DMS153 treated with DMSO at 0.1 percent for 48 hours (cell line): ENCODE data around the gene MEMO1.
"Not testable (repeated sequence)": the region's sequence is repeated elsewhere in the genome, so short reads cannot be mapped to it uniquely, and the experiment has no call there.

Experiments used
- DNase-seq: peaks from one replicate; lab custom pipeline; 2025; ENCODE audit not compliant: unreplicated experiment; lab: John Stamatoyannopoulos, UW

Gene MEMO1

DNA sequence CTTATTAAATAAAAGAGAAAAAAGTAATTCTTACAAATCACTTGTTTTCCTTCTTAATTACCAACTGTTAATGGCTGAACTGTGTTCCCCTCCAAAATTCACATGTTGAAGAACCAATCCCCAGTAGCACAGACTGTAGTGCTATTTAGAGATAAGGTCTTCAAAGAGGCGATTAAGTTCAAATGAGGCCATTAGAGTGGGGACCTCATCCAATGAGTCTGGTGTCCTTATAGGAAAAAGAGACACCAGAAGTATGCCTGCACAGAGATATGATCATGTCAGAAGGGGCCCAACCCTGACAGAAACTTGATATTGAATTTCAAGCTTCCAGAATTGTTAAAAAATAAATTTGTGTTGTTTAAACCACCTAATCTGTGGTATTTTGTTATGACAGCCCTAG lies 89.8 kb downstream of the MEMO1 start:
- DNase-seq: no peak

DNA sequence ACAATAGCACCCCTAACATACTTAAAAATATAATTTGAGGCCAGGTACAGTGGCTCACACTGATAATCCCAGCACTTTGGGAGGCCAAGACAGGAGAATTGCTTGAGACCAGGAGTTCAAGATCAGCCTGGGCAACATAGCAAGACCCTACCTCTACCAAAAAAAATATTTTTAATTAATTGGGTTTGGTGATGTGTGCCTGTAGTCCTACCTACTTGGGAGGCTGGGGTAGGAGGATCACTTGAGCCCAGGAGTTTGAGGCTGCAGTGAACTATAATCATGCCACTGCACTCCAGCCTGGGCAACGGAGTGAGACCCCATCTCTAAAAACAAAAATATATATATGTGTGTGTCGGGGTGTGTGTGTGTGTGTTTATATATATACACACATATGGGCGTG lies 91.3 kb downstream of the MEMO1 start:
- DNase-seq: no peak

DNA sequence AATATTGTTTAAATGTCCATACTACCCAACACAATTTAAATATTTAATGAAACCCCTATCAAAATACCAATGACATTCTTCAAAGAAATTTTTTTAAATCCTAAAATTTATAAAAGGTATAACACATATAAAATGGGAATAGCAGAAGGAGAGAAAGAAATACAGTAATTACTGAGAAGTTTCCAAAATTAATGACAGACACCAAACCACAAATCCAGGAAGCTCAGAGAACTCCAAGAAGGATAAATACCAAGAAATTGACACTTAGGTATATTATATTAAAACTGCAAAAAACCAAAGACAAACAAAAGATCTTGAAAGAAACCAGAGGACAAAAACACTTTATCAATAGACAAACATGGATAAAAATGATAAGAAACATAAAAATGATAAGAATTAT lies 101.1 kb downstream of the MEMO1 start:
- no peak for DNase-seq

DNA sequence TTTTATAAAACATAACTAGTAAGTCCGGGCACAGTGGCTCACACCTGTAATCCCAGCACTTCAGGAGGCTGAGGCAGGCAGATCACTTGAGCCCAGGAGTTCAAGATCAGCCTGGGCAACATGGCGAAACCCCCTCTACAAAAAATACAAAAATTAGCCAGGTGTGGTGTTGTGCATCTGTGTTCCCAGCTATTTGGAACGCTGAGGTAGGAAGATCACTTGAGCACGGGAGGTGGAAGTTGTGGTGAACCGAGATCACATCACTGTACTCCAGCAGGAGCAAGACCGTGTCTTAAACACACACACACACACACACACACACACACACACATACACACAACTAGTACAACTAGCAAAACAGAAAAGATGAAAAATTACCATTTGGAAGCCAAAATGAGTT lies 103.3 kb downstream of the MEMO1 start:
- DNase-seq: not testable (repeated sequence)

DNA sequence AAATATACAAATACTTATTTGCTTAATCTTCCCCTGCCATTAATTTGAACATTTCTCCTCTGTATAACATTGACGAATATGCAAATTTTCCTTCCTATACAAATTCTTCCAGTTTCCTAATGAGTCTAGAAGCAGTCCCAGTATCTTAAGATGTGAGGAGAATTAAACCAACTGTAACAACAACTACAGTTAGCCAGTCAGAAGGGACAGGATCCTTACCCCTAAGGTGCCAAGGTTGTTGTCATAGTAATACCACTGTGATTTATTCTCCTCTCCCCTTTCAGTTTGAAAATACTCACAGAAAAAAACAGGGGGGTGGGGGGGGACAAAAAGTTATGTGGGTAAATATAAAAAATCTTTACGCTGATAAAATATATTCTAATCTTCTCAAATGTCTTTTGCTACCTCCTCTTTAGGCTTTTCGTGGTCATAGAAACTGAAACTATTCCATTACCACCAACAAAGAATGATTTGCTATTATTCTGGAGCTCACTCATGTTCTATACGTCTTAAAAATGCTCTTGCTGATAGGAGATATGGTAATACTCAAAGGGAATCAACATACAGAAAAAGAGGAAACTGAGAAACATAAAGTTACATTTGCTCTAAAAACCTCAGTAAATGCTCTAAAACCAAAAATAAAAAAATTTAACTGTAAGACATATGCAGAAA lies 107.6 kb downstream of the MEMO1 start:
- DNase-seq: no peak

DNA sequence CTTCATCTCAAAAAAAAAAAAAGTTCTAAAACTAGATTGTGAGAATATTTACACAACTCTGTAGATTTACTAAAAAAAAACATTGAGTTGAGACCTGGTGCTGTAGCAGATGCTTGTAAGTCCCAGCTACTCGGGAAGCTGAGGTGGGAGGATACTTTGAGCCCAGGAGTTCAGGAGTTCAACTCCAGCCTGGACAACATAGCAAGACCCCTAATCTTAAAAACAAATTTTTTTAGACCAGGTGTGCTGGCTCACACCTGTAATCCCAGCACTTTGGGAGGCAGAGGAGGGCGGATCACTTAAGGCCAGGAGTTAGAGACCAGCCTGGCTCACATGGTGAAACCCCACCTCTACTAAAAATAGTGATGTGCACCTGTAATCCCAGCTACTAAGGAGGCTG lies 108.9 kb downstream of the MEMO1 start:
- no peak for DNase-seq

DNA sequence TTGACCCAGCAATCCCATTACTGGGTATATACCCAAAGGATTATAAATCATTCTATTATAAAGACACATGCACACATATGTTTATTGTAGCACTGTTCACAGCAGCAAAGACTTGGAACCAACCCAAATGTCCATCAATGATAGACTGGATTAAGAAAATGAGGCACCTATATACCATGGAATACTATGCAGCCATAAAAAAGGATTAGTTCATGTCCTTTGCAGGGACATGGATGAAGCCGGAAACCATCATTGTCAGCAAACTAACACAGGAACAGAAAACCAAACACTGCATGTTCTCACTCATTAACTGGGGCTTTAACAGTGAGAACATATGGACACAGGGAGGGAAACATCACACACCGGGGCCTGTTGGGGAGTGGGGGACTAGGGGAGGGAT lies 110.7 kb downstream of the MEMO1 start:
- DNase-seq: not testable (repeated sequence)

DNA sequence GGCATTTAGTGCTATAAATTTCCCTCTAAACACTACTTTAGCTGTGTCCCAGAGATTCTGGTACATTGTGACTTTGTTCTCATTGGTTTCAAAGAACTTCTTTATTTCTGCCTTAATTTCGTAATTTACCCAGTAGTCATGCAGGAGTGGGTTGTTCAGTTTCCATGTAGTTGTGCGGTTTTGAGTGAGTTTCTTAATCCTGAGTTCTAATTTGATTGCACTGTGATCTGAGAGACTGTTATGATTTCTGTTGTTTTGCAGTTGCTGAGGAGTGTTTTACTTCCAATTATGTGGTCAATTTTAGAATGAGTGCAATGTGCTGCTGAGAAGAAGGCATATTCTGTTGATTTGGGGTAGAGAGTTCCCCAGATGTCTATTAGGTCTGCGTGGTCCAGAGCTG lies 112.5 kb downstream of the MEMO1 start:
- not testable (repeated sequence) for DNase-seq

DNA sequence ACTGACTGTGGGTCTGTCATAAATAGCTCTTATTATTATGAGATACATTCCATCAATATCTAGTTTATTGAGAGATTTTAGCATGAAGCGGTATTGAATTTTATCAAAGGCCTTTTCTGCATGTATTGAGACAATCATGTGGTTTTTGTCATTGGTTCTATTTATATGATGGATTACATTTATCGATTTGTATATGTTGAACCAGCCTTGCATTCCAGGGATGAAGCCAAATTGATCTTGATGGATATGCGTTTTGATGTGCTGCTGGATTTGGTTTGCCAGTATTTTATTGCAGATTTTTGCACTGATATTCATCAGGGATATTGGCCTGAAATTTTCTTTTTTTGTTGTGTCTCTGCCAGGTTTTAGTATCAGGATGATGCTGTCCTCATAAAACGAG lies 113.5 kb downstream of the MEMO1 start:
- not testable (repeated sequence) for DNase-seq

DNA sequence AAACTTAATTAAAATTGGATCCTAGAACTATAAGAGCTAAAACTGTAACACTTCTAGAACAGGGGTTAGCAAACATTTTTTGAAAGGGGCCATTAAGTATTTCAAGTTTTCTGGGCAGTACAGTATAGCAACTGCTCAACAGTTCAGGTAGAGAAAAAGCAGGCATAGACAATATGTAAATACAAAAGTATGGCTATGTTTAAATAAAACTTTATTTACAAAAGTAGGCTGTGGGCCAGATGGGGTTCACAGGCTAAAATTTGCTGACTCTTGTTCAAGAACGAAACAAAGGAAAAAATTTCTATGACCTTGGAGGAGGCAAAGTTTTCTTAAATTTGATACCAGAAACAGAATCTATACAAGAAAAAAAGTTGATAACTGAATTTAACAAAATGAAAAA lies 114.5 kb downstream of the MEMO1 start:
- DNase-seq: no peak

DNA sequence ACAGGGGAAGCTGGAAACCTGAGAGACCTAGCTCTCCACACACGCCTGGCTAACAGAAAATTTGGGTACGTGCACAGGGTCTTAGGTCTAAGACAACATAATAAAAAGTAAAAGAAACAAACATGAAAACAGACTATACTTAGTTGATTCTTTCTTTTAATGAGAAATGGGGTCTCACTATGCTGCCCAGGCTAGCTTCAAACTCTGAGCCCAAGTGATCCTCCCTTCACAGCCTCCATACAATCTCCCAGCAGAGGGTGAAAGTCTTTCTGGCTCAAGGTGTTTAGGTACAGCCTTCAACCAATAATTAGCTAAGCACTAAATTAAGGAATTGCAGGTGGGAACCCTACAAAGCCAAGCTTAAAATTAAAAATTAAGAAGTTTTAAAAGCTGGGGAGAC lies 116.2 kb downstream of the MEMO1 start:
- DNase-seq: no peak

DNA sequence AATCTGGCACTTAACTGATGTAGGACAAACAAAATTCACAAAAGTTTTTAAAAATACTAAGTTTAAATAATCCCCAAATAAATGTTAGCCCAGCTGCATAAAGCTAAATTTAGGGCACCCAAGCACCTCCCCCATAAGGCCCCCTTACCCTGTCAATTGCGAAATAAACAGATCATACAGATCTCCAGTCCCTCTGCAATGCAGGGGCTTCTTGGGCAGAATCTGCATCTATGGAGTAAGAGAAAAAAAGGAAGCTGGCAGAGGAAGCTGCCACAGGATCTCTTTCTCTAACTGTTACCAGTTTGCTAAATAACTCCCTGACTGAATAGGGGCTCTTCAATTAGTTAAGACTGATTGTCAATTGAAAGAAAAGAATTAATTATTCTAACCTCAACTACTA lies 117.7 kb downstream of the MEMO1 start:
- DNase-seq: no peak

DNA sequence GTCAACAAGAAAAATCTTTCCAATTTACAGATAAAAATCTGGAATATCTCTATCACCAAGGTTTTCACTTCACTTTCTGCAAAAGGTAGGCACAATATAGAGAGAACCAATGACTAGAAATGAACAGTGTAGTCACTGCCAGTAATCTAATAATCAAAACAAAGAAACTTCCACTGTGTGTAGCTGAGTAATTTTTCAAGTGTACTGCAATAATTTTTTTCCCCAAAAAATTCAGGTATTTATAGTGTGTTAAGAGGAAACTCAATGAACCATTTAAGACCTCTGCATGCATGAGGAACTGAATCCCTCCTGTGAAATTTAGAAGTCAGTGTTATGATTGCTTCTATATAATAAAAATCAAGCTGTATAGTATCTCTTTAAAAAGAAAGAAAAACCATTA lies 121.8 kb downstream of the MEMO1 start:
- DNase-seq: no peak

DNA sequence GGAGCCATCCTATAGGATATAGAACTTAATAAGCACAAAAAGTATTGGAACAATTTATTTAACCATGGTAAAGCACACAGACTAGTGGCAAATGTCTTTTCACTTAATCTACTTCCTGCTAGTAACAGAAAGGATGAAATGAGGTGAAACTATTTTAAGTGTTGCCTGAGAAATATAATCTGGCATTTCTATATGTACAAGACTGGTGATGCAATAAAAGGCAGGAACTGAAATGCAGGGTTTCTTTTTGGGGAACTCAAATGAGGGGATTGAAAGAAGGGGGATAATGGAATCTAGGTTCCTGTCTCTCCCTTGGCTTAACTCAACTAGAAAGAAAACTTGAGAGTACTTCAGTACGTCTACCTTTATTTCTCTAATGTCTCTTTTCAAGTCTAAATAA lies 122.3 kb downstream of the MEMO1 start:
- DNase-seq: no peak

DNA sequence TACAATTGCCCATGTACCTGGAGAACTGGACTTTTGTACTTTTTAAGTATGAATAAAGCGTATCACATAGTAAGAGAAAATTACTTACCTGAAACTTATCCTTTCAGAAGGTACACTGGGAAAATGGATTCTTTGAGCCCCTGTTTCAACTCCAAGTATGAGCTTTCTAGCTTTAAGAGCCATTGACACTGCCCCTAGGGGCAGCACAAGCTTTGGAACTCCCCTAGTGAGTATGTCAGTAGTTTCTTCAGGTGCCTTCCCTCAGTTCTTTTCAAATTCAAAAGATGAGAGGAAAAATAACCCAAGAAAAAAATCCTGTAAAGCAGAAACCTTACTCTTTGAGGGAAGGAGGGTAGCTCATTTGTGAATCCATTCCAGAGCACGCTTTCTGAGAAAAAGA lies 124.1 kb downstream of the MEMO1 start:
- DNase-seq: no peak

DNA sequence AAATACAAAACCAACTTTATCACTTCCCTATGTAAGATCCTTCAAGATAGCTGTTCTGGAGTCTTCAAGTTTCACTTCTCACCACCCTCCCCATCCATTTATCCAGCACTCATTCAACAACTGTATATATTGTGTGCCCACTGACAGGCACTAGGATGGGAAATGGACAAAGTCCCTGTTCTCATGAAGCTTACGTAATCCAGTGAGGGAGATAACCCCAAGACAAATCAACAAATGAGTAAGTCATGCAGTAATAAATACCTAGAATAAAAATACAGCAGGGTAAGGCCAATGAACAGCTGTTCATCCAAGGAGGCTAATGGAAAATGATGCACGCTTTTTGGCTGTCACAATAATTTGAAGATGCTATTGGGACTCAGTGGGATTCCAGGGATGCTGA lies 133.8 kb downstream of the MEMO1 start:
- DNase-seq: no peak

DNA sequence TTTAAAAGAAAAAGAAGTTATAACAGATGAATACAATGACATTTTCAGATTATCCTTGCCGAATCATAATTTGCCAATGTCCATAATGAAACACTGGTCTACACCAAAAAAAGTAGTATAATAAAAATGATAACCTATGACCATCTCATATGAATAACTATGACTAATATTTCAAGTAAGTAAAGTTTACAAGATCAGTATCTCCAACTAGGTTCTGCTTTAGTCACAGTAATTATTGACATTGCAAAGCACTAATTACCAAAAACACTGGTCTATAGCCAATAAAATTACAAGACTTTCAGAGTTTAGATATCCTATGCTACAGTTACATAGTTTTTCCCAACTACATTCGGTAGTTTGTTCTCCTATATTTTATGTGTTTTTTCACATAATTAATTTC lies 136.7 kb downstream of the MEMO1 start:
- no peak for DNase-seq

DNA sequence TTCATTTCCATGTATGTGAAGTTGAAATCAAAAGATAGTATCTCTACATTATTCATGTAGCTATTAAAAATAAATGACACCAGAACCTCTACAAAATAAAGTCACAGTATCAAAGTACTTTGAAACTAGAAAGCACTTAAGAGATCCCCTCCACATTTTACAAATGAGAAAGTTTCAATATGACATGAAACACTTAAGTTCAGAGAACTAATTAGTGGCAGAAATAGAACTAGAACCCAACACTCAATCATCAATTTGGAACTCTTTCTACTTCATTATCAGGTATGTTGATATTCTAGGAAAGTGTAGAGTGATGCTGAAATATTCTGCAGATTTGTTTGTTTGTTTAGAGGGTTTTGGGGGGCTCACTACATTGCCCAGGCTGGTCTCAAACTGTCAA lies 145.6 kb downstream of the MEMO1 start:
- no peak for DNase-seq

DNA sequence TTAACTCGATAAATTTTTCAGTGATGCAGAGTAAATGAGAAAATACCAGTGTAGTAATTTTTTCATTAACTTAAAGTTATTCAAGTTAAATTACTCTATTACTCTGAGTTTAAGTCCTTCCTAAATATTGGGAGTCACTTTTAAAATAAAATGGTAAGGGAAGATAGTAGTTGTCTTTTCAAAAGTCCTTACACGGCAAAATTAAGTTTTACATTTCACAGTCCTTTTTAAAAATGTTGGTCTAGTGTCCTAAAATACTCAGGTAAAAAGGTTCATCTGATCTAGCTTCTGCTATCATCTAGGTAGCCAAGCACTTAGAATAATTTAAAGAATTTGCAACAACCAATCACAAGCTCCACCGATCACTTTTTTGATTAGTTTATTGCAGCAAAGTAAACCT lies 146.9 kb downstream of the MEMO1 start:
- DNase-seq: no peak

DNA sequence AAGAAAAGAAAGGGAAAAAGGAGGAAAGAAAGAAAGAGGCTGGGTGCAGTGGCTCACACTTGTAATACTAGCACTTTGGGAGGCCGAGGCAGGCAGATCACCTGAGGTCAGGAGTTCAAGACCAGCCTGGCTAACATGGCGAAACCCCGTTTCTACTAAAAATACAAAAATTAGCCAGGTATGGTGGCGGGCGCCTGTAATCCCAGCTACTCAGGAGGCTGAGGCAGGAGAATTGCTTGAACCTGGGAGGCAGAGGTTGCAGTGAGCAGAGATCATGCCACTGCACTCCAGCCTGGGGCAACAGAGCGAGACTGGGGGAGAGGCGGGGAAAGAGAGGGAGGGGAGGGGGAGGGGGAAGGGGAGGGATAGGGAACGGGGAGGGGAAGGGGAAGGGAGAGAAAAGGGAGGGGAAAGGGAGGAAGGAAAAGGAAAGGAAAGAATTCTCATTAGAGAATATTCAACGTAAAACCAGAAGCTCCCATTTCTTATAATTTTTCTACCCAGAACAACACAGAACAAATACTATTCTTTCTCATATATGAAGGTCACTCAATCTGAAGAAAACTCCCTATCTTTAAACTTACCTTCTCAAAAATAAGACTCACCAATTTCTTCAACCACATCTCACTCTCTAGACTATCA lies 147.7 kb downstream of the MEMO1 start:
- not testable (repeated sequence) for DNase-seq

DNA sequence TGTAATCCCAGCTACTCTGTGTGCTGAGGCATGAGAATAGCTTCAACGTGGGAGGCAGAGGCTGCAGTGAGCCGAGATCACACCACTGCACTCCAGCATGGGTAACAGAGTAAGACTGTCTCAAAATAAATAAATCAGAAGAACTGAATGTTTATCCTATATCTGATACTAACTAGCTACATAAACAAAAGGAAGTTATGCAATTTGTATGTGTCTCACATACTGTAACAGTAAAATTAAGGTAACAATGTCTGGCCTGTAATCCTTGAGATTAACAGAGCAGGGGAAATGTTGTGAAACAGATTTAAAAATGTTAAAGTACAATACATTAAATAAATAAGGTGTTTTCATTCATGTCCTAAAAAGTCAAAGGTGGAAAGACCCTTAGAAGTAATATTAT lies 150.8 kb downstream of the MEMO1 start:
- no peak for DNase-seq

DNA sequence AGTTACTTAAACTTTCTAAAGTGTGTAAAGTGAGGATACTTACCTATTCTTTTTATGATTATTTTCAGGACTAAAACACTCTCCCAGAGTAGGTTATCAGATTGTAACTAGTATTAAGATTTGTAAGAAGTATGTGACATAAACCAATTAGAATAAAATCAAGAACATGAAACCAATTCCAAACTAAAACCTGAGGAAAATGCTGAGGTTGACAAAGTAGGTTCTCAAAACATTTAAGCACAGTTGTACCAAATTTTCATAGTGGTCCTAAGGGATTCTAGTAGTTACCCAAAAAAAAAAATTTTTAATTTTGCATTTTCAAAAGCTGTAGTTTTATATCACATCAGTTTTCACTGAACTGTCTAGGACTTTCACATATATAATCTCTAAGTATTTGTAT lies 157.3 kb downstream of the MEMO1 start:
- DNase-seq: no peak

DNA sequence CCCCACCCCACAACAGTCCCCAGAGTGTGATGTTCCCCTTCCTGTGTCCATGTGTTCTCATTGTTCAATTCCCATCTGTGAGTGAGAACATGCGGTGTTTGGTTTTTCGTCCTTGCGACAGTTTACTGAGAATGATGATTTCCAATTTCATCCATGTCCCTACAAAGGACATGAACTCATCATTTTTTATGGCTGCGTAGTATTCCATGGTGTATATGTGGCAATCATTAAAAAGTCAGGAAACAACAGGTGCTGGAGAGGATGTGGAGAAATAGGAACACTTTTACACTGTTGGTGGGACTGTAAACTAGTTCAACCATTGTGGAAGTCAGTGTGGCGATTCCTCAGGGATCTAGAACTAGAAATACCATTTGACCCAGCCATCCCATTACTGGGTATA lies 168.7 kb downstream of the MEMO1 start:
- not testable (repeated sequence) for DNase-seq
